Fibroblast of the conjunctiva (primary cell): ENCODE measurements around the gene SLC31A2.
A peak's percentile ranks its signal among the peaks of the same experiment; 100 is the strongest.
"Not testable (repeated sequence)": the region's sequence is repeated elsewhere in the genome, so short reads cannot be mapped to it uniquely, and the experiment has no call there.

Experiments used
- DNase-seq: peaks from one replicate; pipeline ENCODE4 v3.0.0-alpha.2; 2010; ENCODE audit warnings: low read depth

SLC31A2 gene, protein sequence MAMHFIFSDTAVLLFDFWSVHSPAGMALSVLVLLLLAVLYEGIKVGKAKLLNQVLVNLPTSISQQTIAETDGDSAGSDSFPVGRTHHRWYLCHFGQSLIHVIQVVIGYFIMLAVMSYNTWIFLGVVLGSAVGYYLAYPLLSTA

DNA sequence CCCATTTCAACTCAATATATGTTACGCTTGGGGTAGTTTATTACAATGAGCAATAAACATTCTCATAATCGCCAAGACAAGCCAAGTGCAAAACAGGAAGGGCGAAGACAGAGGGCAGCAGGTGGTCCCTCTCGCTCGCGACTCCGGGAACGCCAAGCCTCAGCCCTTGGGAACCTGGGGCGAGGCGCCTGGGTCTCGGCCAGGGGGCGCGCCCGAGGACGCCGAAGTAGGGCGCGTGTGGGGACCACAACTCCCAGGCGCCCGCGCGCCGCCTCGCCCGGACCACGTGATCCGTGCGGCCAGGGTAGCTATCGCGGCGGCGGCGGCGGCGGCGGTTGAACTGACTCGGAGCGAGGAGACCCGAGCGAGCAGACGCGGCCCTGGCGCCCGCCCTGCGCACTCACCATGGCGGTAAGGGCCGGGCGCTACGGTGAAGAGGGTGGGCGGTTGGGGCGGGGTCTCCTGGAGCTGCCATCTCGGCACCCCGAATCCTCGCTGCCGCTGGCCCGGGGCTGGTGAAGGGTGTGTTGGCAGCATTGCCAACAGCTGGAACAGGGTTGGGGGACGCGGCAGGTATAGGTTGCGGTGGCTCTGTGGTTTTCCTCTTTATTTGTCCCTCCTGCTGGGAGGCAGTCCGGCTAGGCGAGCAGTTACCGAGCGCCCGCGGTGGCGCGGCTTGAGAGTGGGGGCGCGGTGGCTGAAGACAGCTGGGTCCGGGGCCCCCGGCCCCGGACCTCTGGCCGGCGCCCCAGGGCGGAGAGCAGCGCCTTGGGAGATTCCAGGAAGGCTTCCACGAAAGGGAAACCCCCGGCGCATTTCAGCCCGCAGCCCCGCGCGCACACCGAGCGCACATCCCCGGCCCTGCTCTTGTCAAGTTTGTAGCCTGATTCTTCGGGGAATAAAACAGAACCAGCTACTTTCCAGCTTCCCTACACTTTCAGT lies at the start of gene SLC31A2:
TSS of gene SLC31A2 (plus strand) at position 338 of the 942 bp plus-strand sequence. CDS start at position 406, 68 bp downstream.
- DNase-seq = peak; percentile 47

DNA sequence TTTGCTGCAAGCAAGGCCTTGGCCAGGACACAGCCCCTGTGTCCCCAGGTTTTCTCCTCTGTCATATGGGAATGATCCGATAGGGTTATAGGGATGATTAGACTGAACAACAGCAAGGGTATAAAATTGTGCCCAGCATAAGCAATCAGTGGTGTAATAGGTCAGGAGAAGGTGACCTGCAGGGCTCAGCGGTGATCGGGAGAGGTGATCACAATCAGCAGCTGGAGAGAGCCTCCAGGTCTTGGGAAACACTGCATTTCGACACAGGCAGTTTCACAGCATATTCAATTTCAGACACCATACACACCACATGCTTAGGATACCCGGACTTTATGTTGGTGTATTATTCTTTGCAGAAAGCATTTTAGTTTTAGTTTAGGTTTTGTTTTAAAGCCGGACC lies 45.5 kb upstream of the SLC31A2 start:
- DNase-seq = not testable (repeated sequence)

DNA sequence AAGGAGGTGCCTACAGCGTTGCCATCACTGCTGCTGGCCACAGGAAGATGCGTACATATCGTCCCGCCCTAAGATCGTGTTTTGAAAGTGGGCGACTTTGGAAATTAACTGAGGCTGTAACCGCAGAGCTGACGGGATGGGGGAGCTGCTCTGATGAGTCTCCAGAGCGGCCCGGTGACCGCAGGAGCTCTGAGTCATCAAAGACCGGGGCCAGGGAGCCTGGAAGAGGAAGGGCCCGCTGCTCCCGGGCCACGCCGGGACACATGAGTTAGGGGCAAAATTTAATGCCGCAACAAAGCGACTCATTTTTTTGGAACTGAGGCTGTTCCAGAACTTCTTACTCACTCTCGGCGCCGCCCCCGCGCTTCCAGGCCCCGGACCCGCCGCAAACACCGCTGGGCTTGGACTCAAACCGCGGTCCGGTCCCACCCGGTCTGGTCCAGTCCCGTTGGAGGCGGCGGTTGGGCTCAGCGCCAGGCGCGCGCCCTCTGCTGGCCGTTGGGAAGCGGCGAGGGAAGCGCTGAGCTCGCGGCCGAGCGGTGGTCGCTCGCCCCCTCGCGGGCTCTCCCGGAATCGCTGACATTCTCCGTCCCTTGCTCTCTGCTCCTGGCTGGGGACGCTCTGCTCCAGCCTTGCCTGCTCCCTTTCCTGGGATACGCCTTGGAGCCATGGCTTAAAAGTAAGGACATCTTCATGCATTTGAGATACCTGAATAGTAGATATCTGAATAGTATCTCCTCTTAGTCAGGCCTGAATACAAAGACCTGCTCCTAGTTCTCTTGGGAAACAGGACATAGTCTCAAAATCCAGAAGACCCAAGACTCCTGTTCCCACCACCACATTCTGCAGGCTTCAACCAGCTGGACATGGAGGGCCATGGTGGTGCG lies 39.5 kb upstream of the SLC31A2 start:
- DNase-seq = not testable (repeated sequence)

DNA sequence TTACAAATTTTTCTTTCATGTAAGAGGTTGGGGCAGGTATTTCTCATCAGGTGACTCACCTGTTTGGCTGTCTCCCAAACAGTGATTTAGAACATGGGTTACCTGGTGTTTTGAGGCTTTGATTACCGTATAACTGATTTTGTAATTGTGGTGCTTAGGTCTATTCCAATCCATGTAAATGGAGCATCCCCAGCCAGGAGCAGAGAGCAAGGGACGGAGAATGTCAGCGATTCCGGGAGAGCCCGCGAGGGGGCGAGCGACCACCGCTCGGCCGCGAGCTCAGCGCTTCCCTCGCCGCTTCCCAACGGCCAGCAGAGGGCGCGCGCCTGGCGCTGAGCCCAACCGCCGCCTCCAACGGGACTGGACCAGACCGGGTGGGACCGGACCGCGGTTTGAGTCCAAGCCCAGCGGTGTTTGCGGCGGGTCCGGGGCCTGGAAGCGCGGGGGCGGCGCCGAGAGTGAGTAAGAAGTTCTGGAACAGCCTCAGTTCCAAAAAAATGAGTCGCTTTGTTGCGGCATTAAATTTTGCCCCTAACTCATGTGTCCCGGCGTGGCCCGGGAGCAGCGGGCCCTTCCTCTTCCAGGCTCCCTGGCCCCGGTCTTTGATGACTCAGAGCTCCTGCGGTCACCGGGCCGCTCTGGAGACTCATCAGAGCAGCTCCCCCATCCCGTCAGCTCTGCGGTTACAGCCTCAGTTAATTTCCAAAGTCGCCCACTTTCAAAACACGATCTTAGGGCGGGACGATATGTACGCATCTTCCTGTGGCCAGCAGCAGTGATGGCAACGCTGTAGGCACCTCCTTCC lies 37.9 kb upstream of the SLC31A2 start:
- DNase-seq = not testable (repeated sequence)

DNA sequence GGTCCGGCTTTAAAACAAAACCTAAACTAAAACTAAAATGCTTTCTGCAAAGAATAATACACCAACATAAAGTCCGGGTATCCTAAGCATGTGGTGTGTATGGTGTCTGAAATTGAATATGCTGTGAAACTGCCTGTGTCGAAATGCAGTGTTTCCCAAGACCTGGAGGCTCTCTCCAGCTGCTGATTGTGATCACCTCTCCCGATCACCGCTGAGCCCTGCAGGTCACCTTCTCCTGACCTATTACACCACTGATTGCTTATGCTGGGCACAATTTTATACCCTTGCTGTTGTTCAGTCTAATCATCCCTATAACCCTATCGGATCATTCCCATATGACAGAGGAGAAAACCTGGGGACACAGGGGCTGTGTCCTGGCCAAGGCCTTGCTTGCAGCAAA lies 32.0 kb upstream of the SLC31A2 start:
- DNase-seq = not testable (repeated sequence)

DNA sequence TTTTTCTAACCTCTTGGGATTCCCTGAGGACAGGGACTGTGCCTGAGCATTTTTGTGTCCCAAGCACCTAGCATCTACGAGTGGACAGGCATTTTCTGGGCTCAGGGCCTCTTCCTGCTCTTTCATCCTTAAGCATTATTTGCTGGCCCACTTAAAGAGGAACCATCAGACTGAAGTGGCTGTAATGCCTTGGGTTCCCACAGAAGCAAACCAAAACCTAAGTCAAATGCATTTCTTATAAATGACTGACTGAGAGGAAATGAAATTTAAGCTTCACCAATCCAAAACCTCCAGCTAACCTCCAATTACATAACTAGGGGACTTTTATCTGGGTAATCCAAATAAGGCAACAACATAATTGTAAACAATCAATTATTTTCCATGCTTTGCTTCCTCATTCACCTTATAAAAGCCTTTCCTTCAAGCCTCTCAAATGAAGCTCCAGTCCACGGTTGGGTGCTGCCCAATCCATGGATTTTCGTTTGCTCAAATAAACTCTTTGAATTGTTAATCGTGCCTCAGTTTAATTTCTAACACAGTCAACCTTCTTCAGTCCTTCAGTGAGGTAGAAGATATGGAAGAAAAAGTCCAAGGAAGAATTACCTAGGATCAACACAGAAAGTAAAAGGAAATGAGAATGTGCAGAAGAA lies 25.3 kb upstream of the SLC31A2 start:
- DNase-seq = no peak

DNA sequence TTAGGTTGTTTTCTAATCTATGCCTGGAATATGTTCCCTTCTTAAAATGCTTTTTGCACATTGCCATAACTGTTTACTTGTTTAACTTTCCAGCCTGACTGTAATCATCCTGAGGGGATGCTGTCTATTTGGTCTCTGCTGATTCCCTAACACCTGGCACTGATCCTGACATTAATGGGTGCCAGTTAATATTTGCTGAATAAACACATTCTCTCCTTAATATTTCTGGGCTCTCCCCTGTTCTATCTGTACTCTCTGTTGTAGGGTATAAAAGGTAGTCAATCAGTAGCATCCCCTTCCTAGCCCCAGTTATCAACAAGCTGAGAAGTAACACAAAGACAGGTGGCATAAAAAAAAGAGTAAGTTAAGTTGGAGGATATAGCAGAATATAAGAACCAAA lies 21.3 kb upstream of the SLC31A2 start:
- no peak for DNase-seq

DNA sequence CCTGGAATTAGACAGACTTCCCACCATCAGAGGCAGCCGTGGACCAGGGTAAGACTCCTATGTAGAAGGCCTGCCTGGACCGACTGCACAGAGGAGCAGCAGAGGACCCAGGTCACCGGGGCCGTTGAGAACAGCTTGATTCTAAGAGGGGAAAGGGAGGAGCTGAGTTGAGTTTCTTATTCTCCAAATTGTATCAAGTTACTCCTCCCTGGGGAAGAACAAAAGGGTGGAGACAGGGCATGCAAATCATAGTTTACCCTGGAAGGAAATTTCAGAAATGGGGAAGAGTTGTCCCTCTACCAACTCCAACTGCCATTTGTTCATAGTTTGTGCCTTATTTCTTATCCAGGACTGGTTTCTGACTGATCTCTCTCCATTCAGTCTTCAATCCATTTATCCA lies 20.9 kb upstream of the SLC31A2 start:
- DNase-seq = no peak

DNA sequence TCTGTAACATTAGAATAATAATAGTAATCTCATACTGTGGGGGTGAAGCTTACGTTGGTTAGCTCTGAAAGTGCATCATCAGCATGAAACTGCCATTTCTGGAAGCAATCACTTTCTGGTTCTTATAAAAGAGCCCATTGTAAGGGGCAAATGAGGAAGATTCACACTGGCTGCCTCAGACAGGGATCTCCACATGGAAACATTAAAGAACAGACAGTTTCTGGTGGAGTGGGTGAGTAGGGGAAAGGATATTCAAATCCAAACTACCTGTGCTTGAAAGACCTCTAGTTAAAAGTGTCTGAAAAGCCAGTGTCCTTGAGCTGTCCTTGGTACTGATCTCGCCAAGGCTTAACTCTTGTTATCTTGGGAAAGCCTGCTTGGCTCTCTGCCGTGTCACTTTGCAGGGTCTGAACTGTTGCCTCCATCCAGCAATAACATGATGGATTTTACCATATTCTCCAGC lies 19.1 kb upstream of the SLC31A2 start:
- DNase-seq = no peak

DNA sequence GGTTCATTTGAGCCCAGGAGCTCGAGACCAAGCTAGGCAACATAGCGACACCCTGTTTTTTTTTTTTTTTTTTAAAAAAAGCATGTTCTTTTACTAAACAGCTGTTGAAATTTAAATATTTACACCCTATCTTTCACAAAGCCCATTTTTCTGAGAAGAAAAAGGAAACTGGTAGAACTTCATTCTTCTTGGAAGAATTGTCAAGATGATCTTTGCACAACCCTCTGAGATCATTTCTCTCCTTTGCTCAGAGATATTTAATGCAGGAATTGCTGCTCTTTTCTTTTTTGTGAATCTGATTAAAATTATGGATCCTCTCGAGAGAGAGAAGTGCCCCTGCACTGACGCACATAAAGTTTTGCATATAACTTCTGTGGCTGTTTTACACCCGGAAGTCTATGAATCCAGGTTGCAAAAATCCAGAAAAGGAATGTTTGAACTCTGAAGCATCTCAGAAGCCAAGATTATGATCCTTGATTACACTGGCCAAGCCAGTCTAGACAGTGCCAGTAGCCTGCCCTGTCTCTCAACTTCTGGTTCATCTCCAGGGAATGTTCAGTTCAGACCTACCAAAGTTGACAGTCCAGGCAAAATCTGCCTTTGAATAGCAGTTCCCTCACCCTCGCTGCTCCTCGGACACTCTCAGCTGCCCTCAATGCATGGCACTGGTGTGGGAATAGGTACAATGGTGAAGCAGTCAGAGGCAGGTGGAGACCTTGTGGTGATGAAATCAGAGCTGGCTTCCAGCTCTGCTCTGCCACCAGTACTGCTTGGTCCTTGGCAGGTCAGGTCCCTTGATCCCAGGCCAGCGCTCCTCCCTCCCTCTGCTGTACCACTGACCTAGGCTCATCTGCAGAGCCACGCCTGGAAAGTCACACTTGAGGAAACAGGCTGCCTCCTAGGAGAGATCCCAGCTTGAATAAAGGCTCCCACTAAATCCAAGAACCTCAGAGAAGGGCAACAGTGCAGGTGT lies 13.3 kb upstream of the SLC31A2 start:
- no peak for DNase-seq

DNA sequence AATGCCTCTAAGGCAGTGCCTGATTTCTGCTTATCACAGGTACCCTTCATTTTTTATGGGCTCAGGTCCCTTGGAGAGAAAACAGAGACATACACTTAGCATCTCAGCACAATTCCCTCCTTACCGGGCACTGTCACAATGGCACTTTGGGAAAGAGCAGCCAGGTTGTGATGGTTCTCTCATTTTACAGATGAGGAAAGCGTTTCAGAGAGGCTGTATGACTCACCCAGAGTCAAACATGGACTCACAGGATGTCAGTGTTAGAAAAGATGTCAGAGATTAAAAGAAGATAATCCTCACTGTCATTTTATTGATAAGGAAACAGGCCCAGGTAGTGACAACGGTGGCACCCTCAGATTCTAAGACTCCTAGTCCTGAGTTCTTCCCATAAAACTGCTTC lies 12.0 kb upstream of the SLC31A2 start:
- DNase-seq = no peak

DNA sequence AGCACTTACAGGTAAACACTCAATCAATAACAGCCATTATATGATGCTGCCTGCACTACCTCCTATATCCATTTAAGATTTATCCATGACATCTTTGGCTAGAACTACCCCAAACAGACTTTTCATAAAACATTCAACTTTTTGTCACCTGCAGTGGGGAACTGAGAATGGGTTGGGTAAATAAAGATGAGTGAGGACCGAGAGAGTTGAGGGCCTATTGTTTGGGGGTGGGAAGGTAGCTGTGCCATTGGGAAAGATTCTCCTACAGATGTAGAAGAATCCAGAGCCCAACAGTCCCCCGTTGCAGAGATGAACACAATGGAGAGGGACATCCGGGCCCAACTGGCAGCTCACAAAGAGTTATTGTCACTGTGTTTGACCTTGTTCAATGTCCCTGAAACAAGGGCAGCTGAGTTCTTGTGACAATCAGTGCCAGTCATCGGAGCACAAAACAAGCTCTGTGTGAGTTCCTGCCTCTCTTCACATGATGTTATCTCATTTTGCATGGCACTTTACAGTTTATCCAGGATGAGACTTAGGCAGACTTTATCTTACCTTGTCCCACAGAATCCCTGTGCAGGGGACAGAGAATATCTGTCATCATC lies 11.5 kb upstream of the SLC31A2 start:
- no peak for DNase-seq

DNA sequence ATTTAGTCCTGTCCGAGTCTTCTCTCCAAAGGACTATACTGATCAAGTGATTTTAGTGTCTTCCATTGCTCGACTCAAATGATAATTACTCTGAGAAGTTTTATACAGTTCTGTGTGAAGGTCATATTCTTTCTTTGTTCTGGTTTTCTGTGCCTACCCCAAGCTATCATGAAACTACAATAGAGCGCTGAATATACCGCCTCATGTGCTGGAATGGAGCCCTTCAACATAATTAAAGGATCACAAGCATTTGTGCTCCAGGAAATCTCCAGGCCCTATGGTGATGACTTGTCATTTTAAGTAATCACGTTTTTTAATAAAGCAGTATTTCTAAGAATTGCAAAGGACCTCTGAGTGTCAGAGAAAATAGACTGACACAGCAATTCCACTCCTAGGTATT lies 10.9 kb upstream of the SLC31A2 start:
- DNase-seq = no peak

DNA sequence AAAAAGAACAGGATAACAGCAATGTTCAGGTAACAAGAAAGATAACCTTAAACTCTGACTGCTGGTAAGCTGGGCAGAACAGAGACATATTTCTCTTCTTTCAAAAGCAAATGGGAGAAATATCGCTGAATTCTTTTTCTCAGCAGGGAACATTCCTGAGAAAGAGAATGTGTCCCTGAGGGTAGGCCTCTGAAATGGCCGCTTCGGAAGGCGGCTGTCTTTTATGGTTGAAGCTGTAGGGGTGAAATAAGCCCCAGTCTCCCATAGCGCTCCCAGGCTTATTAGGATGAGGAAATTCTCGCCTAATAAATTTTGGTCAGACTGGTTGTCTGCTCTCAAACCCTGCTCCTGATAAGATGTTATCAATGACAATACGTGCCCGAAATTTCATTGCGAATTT lies 9.9 kb upstream of the SLC31A2 start:
- not testable (repeated sequence) for DNase-seq

DNA sequence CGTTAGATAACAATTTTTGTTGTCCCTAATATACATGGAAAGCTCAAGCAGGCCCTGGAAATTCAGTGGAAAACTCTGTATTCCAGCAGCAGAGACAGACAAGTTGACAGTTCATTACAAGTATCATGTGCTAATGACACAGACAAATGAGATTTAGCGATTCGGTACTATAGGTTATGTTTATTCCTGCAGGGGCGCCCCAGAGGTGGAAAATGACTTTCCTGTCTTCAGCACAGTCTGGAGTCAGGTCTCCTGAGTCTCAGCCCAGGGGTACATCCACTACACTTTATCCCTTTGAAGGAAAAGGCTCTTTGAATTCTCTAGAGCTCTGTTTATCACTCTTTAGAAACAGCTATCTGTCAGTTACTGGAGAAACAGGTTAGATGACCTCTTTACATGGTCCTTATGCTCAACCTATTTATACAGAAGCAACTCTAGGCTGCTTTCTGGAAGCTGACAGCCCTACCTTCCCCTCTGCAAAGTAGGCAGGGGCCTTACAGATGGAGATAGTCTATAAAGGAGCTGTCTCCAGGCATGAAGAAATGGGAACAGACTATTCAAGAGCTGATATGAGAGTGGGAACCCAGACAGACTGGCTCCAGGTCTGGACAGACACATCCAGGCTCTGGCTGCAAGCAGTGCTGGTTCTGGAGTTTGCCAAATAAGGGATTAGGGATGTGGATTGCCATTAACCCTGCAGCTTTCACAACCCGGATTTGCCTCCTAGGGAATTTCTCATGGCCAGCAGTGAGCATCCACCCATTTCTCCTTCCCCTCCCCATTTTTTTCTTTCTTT lies 7.2 kb upstream of the SLC31A2 start:
- no peak for DNase-seq

DNA sequence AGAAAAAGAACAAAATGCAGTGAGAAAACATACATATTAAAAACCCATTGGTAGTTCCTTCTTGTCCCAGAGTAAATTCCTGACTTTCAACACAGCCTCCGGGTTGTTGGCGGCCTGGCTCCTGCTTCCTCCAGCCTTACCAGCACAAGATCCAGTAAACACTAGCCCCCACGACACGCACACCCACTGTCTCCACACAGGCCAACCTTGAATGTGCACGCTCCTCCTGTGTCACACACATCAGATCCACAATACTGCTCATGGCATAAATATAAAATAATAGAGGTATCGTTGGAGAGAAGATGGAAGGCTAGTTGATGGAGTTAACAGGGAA lies 2.5 kb upstream of the SLC31A2 start:
- DNase-seq = no peak

DNA sequence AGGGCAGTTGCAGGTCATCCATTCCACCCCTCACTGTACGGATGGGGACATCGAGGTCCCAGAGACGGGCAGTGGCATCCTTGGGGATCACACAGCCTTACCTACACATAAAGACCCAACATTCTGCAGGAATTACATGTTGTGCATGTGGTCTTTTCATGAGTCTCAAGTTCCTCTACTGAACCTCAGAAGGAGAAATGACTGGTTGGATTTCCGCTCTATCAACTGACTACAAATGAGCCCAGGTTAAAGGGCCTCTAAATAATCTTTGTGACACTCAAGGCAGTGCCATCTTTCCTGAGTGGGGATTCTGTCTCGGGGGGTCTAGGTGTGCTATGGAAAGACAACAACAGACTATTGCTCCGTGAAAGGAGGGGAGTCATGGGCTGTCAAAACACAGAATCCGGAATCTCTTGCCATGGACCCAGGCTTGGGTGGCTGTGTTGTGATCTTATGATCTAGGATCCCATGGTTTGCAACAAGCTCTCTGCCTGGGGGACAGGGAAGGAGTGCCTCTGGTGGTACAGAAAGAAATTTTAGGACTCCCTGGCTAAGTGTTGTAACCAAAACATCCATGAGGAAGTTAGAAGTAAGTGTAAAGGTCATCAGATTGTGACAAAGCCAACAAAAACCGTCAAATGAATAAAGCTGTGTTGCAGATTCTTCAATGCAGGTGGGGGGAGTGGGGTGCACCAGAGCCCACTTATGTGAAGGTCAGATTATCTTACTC lies 1.9 kb upstream of the SLC31A2 start:
- no peak for DNase-seq

DNA sequence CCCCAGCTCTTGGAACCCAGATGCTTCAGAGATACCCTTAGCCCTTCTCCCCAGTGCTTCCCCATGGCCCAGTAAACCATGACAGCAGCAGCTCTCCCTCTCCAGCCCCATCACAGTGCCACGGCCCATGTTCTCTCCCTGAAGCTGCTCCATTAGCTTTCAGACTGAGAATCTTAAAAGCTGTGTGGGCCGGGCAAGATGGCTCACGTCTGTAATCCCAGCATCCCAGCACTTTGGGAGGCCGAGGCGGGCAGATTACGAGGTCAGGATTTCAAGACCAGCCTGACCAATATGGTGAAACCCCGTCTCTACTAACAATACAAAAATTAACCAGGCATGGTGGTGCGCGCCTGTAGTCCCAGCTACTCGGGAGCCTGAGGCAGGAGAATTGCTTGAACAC lies 1.2 kb upstream of the SLC31A2 start:
- DNase-seq = not testable (repeated sequence)
